Renal cortical epithelial cell (primary cell): ENCODE results near the gene PRR33. TPM values are rescaled to one million over a fixed set of nuclear protein-coding genes. Genes with fewer than 3 reads are reported as not detected.
A peak's percentile ranks its signal among the peaks of the same experiment; 100 is the strongest.
"Not testable (repeated sequence)": the region's sequence is repeated elsewhere in the genome, so short reads cannot be mapped to it uniquely, and the experiment has no call there.

ENCODE experiments used
- DNase-seq: peaks from one replicate; pipeline ENCODE4 v3.0.0-alpha.2; 2011; ENCODE audit warnings: low read depth
- total RNA-seq: library from RNA; depleted of rRNA; stranded (reverse); fragments of >200 nt; gene quantifications from 2 replicates; pipeline ENCODE4 v1.2.3, GENCODE V29; 2014

PRR33 gene
- total RNA-seq, 1 donor from 2014 or later = not detected

GRCh38 chr11:1875851-1876301, 15.8 kb downstream of the PRR33 start:
- not testable (repeated sequence) for DNase-seq

GRCh38 chr11:1875093-1875850, 16.4 kb downstream of the PRR33 start:
- DNase-seq = no peak

- not testable (repeated sequence) for DNase-seq
These were observed 17.1 kb downstream of the PRR33 start for GRCh38 chr11:1874441-1875092.

DNA sequence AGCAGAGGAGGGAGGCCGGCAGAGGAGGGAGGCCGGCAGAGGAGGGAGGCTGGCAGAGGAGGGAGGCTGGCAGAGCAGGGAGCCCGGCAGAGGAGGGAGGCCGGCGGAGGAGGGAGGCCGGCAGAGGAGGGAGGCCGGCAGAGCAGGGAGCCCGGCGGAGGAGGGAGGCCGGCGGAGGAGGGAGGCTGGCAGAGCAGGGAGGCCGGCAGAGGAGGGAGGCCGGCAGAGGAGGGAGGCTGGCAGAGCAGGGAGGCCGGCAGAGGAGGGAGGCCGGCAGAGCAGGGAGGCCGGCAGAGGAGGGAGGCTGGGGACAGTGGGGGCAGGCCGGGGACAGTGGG, 17.9 kb downstream of the PRR33 start:
- not testable (repeated sequence) for DNase-seq

DNA sequence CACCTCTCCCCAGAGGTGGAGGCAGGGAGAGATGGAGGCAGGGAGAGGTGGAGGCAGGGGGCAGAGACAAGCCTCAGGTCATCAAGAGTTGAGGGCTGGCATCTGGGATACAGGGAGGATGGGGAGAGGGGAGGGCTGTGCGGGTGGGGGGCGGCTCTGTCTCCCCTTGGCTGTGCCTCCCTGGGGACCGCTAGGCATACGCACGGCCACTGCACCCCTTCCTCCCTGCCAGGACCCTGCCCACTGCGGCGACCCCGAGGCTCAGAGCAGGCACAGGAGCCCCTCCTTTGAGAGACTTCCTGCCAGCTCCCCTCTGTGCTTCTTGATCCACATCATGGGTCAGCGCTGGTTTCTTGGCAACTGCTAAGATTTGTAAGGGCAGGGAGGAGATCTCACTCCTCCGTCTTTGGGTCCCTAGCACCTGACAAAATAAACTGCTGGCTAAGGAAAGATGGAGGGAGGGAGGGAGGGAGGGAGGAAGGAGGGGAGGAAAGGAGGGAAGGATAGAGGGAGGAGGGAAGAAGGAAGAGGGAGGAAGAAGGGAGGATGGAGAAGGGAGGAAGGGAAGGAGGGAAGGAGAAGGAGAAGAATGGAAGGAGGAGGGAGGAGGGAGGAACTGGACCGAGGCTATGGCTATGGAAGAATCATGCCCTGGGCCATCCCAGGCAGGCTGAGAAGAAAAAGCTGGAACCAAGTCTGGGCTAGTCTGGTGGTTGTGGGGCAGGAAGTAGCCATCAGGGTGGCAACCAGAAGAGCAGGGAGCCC, 18.5 kb downstream of the PRR33 start:
- peak; percentile 8 for DNase-seq

DNA sequence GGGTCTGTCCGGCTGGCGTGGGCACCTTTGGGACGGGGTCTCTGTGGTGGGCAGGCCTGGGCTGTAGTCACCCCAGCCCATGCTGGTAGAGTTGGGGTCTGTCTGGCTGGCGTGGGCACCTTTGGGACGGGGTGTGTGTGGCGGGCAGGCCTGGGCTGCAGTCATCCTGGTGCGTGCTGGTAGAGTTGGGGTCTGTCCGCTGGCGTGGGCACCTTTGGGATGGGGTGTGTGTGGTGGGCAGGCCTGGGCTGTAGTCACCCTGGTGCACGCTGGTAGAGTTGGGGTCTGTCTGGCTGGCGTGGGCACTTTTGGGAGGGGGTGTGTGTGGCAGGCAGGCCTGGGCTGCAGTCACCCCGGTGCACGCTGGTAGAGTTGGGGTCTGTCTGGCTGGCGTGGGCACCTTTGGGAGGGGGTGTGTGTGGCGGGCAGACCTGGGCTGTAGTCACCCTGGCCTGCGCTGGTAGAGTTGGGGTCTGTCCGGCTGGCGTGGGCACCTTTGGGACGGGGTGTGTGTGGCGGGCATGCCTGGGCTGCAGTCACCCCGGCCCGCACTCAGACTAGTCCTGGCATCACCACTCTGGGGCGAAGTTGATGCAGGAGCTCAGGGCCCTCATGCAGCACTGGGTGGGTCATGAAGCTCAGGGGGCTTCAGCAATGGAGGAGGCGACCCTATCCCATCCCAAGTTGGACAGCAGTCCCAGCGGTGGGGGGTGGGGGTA, 19.3 kb downstream of the PRR33 start:
- no peak for DNase-seq

DNA sequence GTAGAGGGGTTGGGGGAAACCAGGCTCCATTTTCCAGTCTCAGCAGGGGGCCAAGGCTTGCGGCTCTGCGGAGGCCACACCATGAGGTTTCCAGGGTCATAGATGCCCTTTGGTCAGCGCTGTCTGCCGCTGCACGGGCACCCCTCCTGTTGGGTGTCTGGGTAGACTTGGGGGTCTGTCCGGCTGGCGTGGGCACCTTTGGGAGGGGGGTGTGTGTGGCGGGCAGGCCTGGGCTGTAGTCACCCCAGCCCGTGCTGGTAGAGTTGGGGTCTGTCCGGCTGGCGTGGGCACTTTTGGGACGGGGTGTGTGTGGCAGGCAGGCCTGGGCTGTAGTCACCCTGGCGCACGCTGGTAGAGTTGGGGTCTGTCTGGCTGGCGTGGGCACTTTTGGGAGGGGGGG, 20.2 kb downstream of the PRR33 start:
- no peak for DNase-seq

DNA sequence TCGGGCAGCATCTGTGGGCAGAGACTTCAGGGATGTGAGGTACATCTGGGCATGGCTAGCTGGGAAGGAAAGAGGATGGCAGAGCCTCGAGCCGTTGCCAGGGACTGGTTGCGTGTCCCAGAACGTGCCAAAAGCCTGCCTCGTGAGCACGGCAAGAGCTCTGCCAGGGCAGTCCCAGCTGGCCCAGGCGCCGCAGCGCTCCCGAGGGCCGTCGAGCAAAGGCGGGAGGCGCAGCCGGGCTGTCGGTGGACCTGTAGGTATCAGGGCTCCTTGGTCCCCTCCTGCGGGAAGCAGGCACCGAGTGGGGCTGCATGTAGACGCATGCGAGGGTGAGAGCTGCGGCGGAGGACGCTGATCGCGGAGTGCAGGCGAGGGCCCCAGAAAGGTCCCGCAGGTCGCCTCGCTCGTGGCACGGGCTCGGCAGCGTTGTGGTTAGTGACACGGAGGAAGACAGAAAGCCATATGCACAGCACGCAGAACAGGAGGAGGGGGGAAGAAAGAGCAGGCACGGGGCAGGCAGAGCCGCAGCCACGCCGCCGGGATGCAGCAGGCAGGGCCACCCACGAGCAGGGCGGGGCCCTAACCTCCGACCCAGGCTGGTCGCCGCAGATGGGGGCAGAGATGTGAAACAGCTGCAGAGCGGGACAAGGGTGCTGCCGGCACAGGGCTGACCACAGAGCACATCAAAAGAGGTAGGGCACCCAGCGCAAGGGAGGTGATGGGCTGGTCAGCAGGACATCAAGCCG, 20.8 kb downstream of the PRR33 start:
- DNase-seq = no peak

- DNase-seq = no peak
These were observed 21.4 kb downstream of the PRR33 start for GRCh38 chr11:1870326-1870696.

- no peak for DNase-seq
These were observed 22.0 kb downstream of the PRR33 start for GRCh38 chr11:1869427-1870325.

GRCh38 chr11:1868636-1869291, 22.9 kb downstream of the PRR33 start:
- DNase-seq = no peak

DNA sequence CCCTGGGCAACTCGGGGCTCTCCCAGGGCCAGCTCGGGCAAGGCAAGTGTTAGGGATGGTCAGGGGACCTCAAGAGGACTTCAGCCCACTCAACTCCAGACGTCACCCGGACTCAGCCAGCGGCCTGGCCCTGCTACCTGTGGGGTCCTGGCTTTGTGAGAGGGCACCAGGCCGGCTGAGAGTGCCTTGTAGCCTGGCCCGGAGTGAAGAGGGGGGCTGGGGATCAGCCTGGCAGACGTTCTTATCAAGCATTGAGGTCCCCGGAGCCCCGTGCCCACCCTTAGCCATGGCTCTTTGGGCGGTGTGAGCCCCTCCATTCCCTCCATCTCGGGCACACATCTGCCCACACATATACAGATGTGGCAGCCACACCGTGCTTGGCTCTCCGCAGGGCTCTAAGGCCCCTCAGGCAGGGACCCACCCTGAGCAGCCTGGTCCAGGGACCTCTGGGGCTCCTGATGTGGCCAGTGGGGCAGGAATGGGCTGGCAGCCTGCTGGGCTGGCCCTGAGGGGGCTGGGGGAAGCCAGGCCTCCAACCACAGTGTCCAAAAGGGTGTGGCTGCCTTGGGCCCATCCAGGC, 23.5 kb downstream of the PRR33 start:
- no peak for DNase-seq

DNA sequence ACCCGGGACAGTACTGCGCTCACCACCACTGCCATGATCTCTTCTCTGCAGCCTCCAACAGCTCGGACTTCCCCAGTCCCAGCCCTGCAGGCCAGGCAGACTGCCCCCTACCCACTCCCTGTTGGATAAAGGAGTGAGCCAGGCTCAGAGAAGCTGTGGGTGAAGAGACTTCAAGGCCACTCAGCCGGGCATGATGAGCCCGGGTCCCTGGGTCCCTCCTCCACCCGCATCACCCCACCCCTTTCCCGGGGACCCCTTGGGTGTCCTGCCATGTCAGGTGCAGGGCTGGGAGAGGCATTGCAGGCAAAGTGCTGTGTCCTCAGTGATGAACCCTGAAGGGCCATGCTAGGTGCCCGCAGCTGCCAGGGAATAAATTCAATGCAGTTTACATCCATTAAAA, 24.3 kb downstream of the PRR33 start:
- DNase-seq = no peak

DNA sequence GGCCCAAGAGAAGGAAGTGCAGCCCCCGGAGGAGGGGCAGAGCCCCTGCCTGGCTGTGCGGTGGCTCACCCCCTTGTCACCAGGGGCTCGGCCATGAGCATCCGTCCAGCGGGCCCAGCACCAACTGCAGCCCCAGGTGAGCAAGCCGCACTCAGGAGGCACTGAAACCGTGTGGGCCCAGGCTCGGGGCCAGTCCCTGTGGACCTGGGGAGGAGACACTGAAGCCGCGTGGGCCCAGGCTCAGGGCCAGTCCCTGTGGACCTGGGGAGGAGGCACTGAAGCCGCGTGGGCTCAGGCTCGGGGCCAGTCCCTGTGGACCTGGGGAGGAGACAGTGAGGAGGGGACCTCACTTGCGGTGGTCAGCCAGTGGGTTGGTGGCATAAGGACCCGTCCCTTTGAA, 24.9 kb downstream of the PRR33 start:
- DNase-seq = no peak

- DNase-seq = no peak
These were observed 25.5 kb downstream of the PRR33 start for GRCh38 chr11:1866226-1866625.

DNA sequence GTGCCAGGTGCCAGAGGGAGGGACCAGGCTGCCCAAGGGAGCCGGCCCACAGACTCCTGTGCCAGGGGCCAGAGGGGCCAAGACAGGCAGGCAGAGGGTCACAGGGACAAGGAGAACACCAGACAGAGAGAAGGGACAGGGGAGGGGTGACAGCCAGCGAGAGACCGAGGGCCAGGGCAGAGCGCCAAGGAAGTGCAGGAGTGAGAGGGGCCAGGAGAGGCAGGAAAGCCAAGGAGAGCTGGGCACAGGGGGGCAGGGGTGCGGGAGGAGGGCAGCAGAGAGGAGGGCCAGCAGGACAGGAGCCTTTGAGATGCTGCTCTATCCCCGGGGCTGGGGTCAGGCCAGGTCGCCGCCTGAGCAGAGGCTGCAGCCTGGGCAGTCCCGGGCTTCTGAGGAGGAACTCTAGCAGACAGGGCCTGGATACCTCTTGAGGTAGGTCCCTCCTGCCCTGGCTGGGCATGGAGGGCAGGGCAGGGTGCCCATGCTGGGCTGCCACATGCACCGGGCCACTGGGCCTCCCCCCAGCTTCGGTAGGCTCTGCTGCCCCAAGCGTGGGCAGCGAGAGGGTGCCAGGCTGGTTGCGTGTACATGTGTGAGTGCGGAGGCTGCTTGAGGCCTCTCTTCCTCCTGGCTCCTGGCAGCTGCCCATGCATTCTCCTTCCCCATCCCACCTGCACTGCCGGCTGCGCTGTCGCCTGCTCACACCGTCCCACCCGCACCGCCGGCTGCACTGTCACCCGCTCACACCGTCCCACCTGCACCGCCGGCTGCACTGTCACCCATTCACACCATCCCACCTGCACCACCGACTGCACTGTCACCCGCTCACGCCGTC, 26.6 kb downstream of the PRR33 start:
- no peak for DNase-seq

DNA sequence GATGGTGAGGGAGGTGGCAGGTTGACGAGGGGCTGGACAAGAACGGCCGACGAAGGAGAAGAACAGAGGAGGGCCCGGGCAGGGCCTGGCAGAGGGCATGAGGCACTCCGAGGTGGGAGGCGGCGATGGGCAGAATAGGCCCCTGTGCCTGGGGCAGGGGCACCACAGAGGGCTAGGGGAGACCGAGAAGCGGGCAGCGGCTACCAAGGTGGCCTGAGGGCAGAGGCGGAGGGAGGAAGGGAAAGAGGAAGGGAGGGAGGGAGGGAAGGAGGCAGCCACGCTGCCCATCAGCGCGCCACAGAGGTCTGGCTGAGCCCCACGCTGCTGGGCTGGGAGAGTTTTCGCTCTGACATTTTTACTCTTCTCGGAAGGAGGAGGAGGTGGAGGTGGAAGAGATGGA, 27.5 kb downstream of the PRR33 start:
- DNase-seq = peak; percentile 1

GRCh38 chr11:1863352-1864216, 28.1 kb downstream of the PRR33 start:
- peak; percentile 75 for DNase-seq
